GM12878 (cell line): Measurements from ENCODE around the gene UQCC5.

ENCODE experiments used
- MEF2A ChIP-seq: IDR thresholded peaks from 2 replicates; pipeline ENCODE4 v1.6.1; 2011; ENCODE audit warnings: low read depth, mild to moderate bottlenecking, low read length, moderate library complexity; ENCODE audit not compliant: insufficient read depth
- POLR2A ChIP-seq: IDR thresholded peaks from 2 replicates; pipeline ENCODE4 v1.6.1; 2011; ENCODE audit warnings: low read depth, mild to moderate bottlenecking, low read length
- POLR2AphosphoS5 ChIP-seq: IDR thresholded peaks from 2 replicates; pipeline ENCODE4 v1.6.1; 2011; ENCODE audit warnings: mild to moderate bottlenecking, low read length, inconsistent platforms
- SMC3 ChIP-seq: IDR thresholded peaks from 2 replicates; pipeline ENCODE4 v1.6.1; 2011; ENCODE audit warnings: low read length, improper control_type of control experiment, borderline replicate concordance
- YBX1 ChIP-seq: fragments of 450-650 bp; IDR thresholded peaks from 2 replicates; pipeline ENCODE4 v1.6.1; 2016; ENCODE audit warnings: antibody characterized with exemption
- TF ChIP-seq, protein P1 (sequence below): fragments of 450-650 bp; IDR thresholded peaks from 2 replicates; pipeline ENCODE4 v1.6.1; 2017; ENCODE audit warnings: mild to moderate bottlenecking
- TF ChIP-seq, protein P2 (sequence below), 3 experiments: IDR thresholded peaks in 2 of 3; conservative IDR thresholded peaks in 1 of 3; 2 replicates each; pipeline ENCODE4 v1.5.1; 2011; ENCODE audit warnings: low read depth in 3 of 3, low read length in 3 of 3, mild to moderate bottlenecking in 3 of 3, control low read depth in 2 of 3, moderate library complexity in 2 of 3, inconsistent platforms in 1 of 3, mixed read lengths in 1 of 3; ENCODE audit not compliant: control insufficient read depth in 2 of 3, insufficient read depth in 1 of 3; ENCODE audit errors: extremely low read depth in 1 of 3

GRCh38 chr3:52536112-52536368 lies 365 bp upstream of the UQCC5 start:
- TF ChIP-seq, protein P1, sequence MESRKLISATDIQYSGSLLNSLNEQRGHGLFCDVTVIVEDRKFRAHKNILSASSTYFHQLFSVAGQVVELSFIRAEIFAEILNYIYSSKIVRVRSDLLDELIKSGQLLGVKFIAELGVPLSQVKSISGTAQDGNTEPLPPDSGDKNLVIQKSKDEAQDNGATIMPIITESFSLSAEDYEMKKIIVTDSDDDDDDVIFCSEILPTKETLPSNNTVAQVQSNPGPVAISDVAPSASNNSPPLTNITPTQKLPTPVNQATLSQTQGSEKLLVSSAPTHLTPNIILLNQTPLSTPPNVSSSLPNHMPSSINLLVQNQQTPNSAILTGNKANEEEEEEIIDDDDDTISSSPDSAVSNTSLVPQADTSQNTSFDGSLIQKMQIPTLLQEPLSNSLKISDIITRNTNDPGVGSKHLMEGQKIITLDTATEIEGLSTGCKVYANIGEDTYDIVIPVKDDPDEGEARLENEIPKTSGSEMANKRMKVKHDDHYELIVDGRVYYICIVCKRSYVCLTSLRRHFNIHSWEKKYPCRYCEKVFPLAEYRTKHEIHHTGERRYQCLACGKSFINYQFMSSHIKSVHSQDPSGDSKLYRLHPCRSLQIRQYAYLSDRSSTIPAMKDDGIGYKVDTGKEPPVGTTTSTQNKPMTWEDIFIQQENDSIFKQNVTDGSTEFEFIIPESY, result no peak
- TF ChIP-seq POLR2AphosphoS5, result no peak
- no peak for TF ChIP-seq YBX1
- TF ChIP-seq POLR2A, result no peak
- TF ChIP-seq, protein P2, sequence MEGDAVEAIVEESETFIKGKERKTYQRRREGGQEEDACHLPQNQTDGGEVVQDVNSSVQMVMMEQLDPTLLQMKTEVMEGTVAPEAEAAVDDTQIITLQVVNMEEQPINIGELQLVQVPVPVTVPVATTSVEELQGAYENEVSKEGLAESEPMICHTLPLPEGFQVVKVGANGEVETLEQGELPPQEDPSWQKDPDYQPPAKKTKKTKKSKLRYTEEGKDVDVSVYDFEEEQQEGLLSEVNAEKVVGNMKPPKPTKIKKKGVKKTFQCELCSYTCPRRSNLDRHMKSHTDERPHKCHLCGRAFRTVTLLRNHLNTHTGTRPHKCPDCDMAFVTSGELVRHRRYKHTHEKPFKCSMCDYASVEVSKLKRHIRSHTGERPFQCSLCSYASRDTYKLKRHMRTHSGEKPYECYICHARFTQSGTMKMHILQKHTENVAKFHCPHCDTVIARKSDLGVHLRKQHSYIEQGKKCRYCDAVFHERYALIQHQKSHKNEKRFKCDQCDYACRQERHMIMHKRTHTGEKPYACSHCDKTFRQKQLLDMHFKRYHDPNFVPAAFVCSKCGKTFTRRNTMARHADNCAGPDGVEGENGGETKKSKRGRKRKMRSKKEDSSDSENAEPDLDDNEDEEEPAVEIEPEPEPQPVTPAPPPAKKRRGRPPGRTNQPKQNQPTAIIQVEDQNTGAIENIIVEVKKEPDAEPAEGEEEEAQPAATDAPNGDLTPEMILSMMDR (IDR thresholded peaks at IDR 0.05 in 2 of 3, conservative IDR thresholded peaks at IDR 0.05 in 1 of 3; ENCODE audit: control insufficient read depth in 2 of 3, extremely low read depth in 1 of 3, insufficient read depth in 1 of 3, low read depth in 3 of 3, low read length in 3 of 3), result no peak
- no peak for TF ChIP-seq SMC3
- no peak for TF ChIP-seq MEF2A
